ENCODE results near the gene IFIT1. TPM values are rescaled to one million over a fixed set of nuclear protein-coding genes. Genes with fewer than 3 reads are reported as not detected.

Gene IFIT1
- total and polyA plus RNA-seq, 2 donors from 2014 or later, result 16.9 to 40.9 TPM

- H3K27me3 ChIP-seq (ENCODE audit: control insufficient read depth, insufficient read depth, low read length), result no peaks in the 10 kb centered on the region
- H3K9me3 ChIP-seq (ENCODE audit: control insufficient read depth in 2 of 3, insufficient read depth in 1 of 3, low read length in 3 of 3), result no peaks in the 10 kb centered on the region
- H3K27ac ChIP-seq (ENCODE audit: low read depth in 2 of 2, low read length in 2 of 2), result no peak overlapping the region
- H3K4me3 ChIP-seq (ENCODE audit: low read length in 3 of 3), result no peak overlapping the region
- no peaks in the 10 kb centered on the region for H3K4me1 ChIP-seq (ENCODE audit: control insufficient read depth in 2 of 3, insufficient read depth in 2 of 3, low read depth in 1 of 3, low read length in 3 of 3)
- no peaks in the 10 kb centered on the region for H3K36me3 ChIP-seq (ENCODE audit: control insufficient read depth in 2 of 3, insufficient read depth in 3 of 3, low read length in 3 of 3)
- intact Hi-C loops (cut with DNase I), result no loop called here
- no peak for TF ChIP-seq CTCF (IDR thresholded peaks at IDR 0.05; ENCODE audit: borderline replicate concordance, extremely low read depth, insufficient read depth)
- H3K9ac ChIP-seq (ENCODE audit: low read length in 3 of 3), result no peak overlapping the region
- FAIRE-seq (no peak), DNase-seq (no peak)
These were observed 9.7 kb upstream of the IFIT1 start for GRCh38 chr10:89382757-89383156.

- intact Hi-C loops (cut with DNase I), result no loop called here
- DNase-seq (no peak), FAIRE-seq (no peak)
- H3K4me1 ChIP-seq (ENCODE audit: control insufficient read depth in 2 of 3, insufficient read depth in 2 of 3, low read depth in 1 of 3, low read length in 3 of 3), result no peaks in the 10 kb centered on the region
- H3K27me3 ChIP-seq (ENCODE audit: control insufficient read depth, insufficient read depth, low read length), result no peaks in the 10 kb centered on the region
- no peak overlapping the region for H3K9ac ChIP-seq (ENCODE audit: low read length in 3 of 3)
- no peak overlapping the region for H3K4me3 ChIP-seq (ENCODE audit: low read length in 3 of 3)
- no peaks in the 10 kb centered on the region for H3K36me3 ChIP-seq (ENCODE audit: control insufficient read depth in 2 of 3, insufficient read depth in 3 of 3, low read length in 3 of 3)
- H3K9me3 ChIP-seq (ENCODE audit: control insufficient read depth in 2 of 3, insufficient read depth in 1 of 3, low read length in 3 of 3), result no peaks in the 10 kb centered on the region
- TF ChIP-seq CTCF (IDR thresholded peaks at IDR 0.05; ENCODE audit: borderline replicate concordance, extremely low read depth, insufficient read depth), result no peak
- no peak overlapping the region for H3K27ac ChIP-seq (ENCODE audit: low read depth in 2 of 2, low read length in 2 of 2)
These were observed 7.7 kb upstream of the IFIT1 start for GRCh38 chr10:89384474-89385340.

- Histone ChIP-seq H3K36me3 (ENCODE audit: control insufficient read depth in 2 of 3, insufficient read depth in 3 of 3, low read length in 3 of 3) (no peaks in the 10 kb centered on the region), H3K4me3 (ENCODE audit: low read length in 3 of 3) (no peak overlapping the region), H3K4me1 (ENCODE audit: control insufficient read depth in 2 of 3, insufficient read depth in 2 of 3, low read depth in 1 of 3, low read length in 3 of 3) (peaks cover 0 to 6% (median 4%) of the 10 kb centered on the region in 3 donors), H3K27ac (ENCODE audit: low read depth in 2 of 2, low read length in 2 of 2) (no peak overlapping the region), H3K27me3 (ENCODE audit: control insufficient read depth, insufficient read depth, low read length) (no peaks in the 10 kb centered on the region), H3K9me3 (ENCODE audit: control insufficient read depth in 2 of 3, insufficient read depth in 1 of 3, low read length in 3 of 3) (no peaks in the 10 kb centered on the region), H3K9ac (ENCODE audit: low read length in 3 of 3) (no peak overlapping the region)
- DNase-seq (no peak), FAIRE-seq (no peak)
- no peak for TF ChIP-seq CTCF (IDR thresholded peaks at IDR 0.05; ENCODE audit: borderline replicate concordance, extremely low read depth, insufficient read depth)
- intact Hi-C loops (cut with DNase I), result no loop called here
These were observed 3.6 kb upstream of the IFIT1 start for GRCh38 chr10:89388806-89389205.

All from kidney (tissue), 14 donors.